ENCODE measurements around the gene TMEM30A.

The TMEM30A gene

DNA sequence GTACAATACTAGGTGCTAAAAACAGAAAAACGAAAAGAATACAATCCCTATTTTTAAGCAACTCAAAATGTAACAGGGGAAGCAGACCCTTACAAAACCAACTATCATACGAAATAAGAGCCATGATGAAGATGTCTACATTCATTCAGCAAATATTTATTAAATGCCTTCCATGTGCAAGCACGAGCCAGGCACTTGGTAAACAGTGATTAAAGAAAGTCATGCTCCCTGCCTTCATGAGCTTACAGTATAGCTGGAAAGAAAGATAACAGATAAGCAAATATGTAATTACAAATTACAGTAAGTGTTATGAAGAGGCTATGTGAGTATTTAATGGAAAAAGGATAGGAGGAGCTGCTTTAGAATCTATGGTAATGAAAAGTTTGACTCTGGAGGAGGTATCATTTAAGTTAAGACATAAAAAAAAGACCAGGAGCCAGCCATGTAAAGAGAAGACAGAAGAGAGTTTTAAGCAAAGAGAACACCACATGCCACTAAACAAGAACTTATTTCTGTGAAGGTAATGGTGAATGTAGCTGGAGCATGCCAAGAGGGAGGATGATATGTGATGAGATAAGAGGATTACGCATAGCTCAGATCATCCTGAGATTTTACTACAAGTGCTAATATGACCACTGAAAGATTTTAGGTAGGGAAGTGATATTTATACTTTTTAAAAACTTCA lies 21.7 kb downstream of the TMEM30A start:
- DNase-seq (ENCODE audit: low spot score) = no peak

GRCh38 chr6:75261299-75261698 lies 23.3 kb downstream of the TMEM30A start:
- DNase-seq (ENCODE audit: low spot score) = no peak

GRCh38 chr6:75257343-75258087 lies 27.1 kb downstream of the TMEM30A start:
- DNase-seq (ENCODE audit: low spot score) = no peak

- DNase-seq (ENCODE audit: low spot score) = no peak
These were observed 34.0 kb downstream of the TMEM30A start for GRCh38 chr6:75250552-75250951.

- DNase-seq (ENCODE audit: low spot score) = no peak
These were observed 34.8 kb downstream of the TMEM30A start for GRCh38 chr6:75249837-75250236.

DNA sequence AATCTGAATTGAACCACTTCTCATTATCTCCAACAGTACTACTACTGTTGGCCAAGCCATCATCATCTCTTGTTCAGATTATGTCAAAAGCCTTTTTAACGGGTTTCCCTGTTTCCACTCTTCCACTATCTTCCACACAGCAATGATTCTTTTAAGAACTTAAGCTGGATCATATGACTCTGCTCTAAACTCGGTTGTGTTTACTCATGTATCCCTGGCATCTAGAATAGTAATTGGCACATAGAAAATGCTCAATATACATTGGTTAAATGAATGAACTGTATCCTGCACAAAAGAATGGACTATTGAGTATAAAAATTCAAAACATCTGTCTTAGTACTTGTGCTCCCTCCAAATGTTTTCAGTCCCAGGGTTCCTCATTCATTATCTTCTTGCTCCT lies 38.2 kb downstream of the TMEM30A start:
- DNase-seq (ENCODE audit: low spot score) = peak; percentile 18

DNA sequence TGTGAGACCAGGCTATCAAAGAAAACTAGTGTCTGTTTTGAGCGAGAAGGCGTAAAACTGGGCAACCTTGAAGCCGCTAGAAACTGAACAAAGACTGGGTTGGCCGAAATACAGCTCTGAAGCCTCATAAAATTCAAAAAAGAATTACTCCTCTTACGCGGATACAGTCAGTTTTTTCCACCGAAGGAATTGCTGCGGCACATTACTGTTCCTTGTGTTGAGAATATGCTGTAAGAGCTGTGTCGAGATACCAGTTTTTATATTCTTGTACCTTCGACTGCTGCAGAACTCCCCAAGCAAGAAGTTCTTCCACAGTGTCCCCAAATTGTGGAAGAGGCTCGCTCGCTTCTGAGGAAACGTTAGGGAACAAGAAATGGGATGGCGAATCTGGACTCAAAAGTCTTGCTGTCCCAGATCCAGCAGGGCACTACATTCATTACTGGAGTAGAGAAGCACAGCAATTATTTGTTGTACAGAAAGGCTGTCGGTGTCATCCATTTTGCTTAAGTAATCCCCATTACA lies 40.5 kb downstream of the TMEM30A start:
- DNase-seq (ENCODE audit: low spot score) = no peak

GRCh38 chr6:75243333-75244062 lies 41.1 kb downstream of the TMEM30A start, which contains the start of gene COX7A2:
Gene COX7A2, minus strand, starts transcription at chr6:75243801. Its CDS starts 67 bp downstream, at chr6:75243734.
- DNase-seq (ENCODE audit: low spot score) = peak; percentile 78

DNA sequence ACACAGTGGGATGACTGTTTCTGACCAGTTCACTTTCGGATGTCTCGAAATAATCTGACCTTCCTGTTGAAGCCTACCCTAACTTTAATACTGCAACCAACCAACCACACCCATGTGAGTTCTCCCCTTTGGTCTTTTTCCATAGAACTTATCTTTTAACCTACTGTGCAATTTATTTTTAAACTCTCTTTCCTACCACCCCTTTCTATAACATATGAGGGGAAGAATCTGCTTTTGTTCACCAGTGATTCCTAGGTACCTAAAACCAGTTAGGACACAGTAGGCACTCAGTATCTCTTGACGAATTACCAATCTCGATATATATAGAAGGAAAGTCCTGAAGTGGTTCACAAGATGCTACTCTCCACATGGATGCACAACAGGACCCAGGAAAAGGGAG lies 48.0 kb downstream of the TMEM30A start:
- DNase-seq (ENCODE audit: low spot score) = no peak

- DNase-seq (ENCODE audit: low spot score) = no peak
These were observed 49.3 kb downstream of the TMEM30A start for GRCh38 chr6:75235271-75235670.

DNA sequence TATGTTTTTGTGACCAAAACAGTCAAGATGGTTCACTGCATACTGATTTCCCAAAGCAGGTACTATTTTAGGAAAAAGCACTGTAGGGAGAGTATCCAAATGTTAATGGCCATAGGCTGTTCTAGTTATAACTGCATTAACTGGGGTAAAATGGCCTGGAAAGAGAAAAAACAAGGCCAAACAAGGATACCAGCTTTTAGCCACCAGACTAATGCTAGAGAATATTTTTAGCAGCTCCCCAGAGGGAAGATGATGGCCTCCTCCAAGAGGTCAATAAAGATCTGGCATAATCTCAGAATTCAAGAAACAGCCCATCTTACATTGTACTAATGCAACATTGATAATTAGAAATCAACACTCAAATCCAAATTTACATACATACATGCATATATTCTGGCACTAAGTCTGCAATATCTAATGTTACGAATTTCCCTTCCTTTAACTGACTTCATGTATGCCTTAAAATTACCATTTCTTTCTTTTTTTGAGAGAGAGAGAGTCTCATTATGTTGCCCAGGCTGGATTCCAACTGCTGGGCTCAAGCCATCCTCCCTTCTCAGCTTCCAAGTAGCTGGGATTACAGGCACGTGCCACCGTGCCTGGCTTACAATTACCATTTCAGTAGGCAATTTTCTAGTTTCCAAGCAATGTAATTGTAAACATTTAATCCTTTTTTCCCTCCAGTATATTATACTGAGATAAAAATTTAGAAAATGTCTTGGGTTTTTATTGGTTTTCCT lies 50.3 kb downstream of the TMEM30A start:
- DNase-seq (ENCODE audit: low spot score) = no peak

DNA sequence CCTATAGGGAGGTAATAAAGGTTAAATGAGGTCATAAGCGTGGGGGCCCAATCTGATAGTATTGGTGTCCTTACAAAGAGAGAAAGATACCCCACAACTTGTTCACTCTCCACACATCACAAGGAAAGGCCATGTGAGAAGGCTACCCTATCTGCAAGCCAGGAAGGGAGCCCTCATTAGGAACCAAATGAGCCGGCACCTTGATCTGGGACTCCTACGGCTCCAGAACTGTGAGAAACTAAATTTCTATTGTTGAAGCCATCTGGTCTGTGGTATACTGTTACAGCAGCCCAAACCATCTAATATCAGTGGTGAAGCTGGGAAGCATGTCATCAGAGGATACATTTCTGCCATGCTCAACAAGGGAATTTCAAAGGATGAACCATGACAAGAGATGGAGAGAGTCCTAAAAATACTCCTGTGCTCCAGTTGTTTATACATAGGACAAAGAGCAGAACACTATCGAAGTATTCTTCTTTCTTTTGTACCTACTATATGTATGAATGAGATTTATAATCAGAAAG lies 51.4 kb downstream of the TMEM30A start:
- DNase-seq (ENCODE audit: low spot score) = no peak

DNA sequence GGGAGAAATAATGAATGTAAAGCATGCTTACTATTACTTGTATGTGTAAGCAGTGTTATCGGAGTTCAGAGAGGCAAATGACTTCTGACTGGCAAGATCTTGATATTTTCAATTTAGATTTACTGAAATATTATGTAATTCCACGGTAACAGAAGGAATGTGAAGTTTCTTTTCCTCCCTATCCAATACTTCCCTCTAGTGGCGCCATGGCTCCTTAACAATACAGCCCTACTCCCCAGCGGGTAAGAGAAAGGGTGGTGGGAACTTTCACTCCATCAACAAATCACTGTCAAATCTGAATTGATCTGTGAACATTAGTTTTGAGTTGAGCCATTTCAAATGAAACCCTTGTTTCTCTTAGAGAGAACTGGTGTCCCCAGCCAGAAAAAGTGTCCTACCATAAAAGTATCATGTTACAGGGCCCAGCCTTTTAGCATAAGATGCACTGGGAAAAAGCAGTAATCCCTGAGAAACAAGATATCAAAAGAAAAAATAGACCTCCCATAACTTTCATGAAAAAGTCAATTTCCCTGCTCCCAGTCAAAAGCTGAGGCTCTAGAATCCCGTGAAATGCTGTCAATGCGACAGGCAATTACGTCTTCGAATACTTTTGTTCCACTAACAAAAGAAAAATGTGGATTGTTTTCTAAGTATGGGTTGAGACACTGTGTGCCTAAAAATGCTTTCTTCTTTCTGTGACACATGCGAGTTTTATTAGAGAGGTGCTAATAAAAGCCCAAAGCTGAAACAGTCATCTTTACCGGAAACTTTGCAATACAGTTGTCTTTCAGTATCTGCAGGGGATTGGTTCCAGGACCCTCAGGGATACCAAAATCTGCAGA lies 53.9 kb downstream of the TMEM30A start:
- DNase-seq (ENCODE audit: low spot score) = peak; percentile 56

GRCh38 chr6:75224303-75224926 lies 60.2 kb downstream of the TMEM30A start:
- no peak for DNase-seq (ENCODE audit: low spot score)

GRCh38 chr6:75223428-75223827 lies 61.2 kb downstream of the TMEM30A start:
- DNase-seq (ENCODE audit: low spot score) = no peak

- no peak for DNase-seq (ENCODE audit: low spot score)
These were observed 62.3 kb downstream of the TMEM30A start for GRCh38 chr6:75222261-75222660.

- DNase-seq (ENCODE audit: low spot score) = no peak
These were observed 63.5 kb downstream of the TMEM30A start for GRCh38 chr6:75221116-75221515.

DNA sequence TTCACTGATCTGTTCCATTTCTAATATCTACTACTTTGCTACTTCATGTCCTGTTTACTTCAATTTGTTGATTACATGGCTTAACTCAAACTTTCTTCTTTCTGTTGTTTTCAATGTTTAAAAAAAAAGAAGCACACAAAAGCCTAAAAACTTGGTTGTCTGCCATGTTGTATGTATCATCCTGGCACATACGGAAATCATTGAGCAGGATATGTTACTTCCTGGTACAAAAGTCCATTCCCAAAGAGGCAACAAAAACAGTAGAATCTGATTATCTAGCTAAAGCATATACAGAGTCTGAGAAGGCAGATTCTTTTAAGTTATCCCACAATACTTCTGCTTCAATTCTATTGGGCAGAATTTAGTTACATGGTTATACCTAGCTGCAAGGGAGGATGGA lies 64.2 kb downstream of the TMEM30A start:
- no peak for DNase-seq (ENCODE audit: low spot score)

DNA sequence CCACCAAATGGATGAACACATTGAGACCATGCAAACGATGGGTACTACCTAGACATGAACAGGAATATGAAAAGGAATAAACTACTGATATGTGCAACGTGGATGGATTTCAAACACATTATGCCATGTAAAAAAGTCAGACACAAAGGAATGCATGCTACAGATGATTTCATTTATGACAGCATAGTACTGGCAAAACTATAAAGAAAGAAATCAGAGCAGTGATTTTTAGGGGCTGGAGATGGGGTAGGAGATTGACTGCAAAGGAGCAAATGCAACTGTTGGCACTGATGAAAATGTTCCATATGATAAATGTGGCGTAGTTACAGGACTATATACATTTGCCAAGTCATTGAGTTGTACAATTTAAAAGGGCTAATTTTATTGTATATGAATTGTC lies 65.3 kb downstream of the TMEM30A start:
- no peak for DNase-seq (ENCODE audit: low spot score)

DNA sequence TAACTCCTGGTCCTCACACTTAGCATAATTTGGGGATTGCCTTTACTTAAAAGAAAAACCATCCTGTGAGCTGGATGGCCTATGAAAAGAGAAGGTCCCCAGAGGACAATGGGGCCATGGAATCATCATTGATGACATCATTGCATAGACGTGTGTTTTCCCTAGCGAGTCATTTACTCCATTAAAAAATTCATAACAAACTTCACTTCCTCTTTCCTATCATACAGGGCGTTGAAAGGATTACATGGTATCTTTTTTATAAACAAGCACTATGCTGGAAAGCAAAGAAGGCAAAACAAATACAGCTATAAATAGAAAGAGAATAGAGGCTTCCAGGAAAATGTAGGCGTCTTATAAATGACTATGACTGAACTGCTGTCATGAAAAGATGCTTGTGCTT lies 67.4 kb downstream of the TMEM30A start:
- no peak for DNase-seq (ENCODE audit: low spot score)
